HFF-Myc (cell line): ENCODE results near the gene MAPRE2.
"Not testable (repeated sequence)": the region's sequence is repeated elsewhere in the genome, so short reads cannot be mapped to it uniquely, and the experiment has no call there.

Experiments used
- DNase-seq: peaks from one replicate; pipeline ENCODE4 v3.0.0-alpha.2; 2011; ENCODE audit warnings: low read depth; ENCODE audit errors: extremely low read depth
- H3K4me3 ChIP-seq: replicated peaks from 2 replicates; pipeline ENCODE4 v1.5.1; 2011; ENCODE audit warnings: low read depth, mild to moderate bottlenecking, control low read depth, low read length
- CTCF ChIP-seq: IDR thresholded peaks from 2 replicates; pipeline ENCODE4 v1.5.1; 2012; ENCODE audit warnings: mild to moderate bottlenecking, low read depth, low read length, control low read depth; ENCODE audit errors: missing control alignments

MAPRE2 gene

GRCh38 chr18:35144698-35145097 lies 103.5 kb downstream of the MAPRE2 start:
- TF ChIP-seq CTCF, result no peak
- H3K4me3 ChIP-seq, result no peak overlapping the region
- no peak for DNase-seq

GRCh38 chr18:35150195-35150594 lies 109.0 kb downstream of the MAPRE2 start:
- DNase-seq, H3K4me3 ChIP-seq: not testable (repeated sequence)

- TF ChIP-seq CTCF, result no peak
- no peak overlapping the region for H3K4me3 ChIP-seq
- no peak for DNase-seq
Observed at GRCh38 chr18:35153609-35154272, 112.5 kb downstream of the MAPRE2 start.

- DNase-seq, result no peak
- TF ChIP-seq CTCF, result no peak
- no peak overlapping the region for H3K4me3 ChIP-seq
Observed at GRCh38 chr18:35155398-35156117, 114.3 kb downstream of the MAPRE2 start.

- no peak for DNase-seq
- no peak overlapping the region for H3K4me3 ChIP-seq
- no peak for TF ChIP-seq CTCF
Observed at GRCh38 chr18:35157181-35157580, 116.0 kb downstream of the MAPRE2 start.

- DNase-seq, result no peak
- no peak for TF ChIP-seq CTCF
- no peak overlapping the region for H3K4me3 ChIP-seq
Observed at GRCh38 chr18:35158728-35159450, 117.7 kb downstream of the MAPRE2 start.

- no peak overlapping the region for H3K4me3 ChIP-seq
- no peak for DNase-seq
- no peak for TF ChIP-seq CTCF
Observed at GRCh38 chr18:35159782-35160181, 118.6 kb downstream of the MAPRE2 start.
